ENCODE measurements around the gene PALM3.
A peak's percentile ranks its signal among the peaks of the same experiment; 100 is the strongest.

The PALM3 gene

GRCh38 chr19:14061751-14062557 is at the start of gene PALM3:
Gene PALM3, minus strand, starts transcription at chr19:14062076. Its CDS starts 96 bp downstream, at chr19:14061980.
- no peak for DNase-seq (ENCODE audit: low spot score)
- TF ChIP-seq CTCF (IDR thresholded peaks at IDR 0.05; ENCODE audit: extremely low read depth, missing control alignments): no peak

GRCh38 chr19:14111486-14111885 is 49.6 kb upstream of the PALM3 start:
- DNase-seq (ENCODE audit: low spot score): no peak

GRCh38 chr19:14110650-14111049 is 48.8 kb upstream of the PALM3 start:
- no peak for TF ChIP-seq CTCF (IDR thresholded peaks at IDR 0.05; ENCODE audit: extremely low read depth, missing control alignments)
- DNase-seq (ENCODE audit: low spot score): peak; percentile 9

More at GRCh38 chr19:14111486-14111885, 49.6 kb upstream of the PALM3 start:
- no peak for TF ChIP-seq CTCF (IDR thresholded peaks at IDR 0.05; ENCODE audit: extremely low read depth, missing control alignments)

- TF ChIP-seq CTCF (IDR thresholded peaks at IDR 0.05; ENCODE audit: extremely low read depth, missing control alignments): no peak
- DNase-seq (ENCODE audit: low spot score): no peak
Observed at GRCh38 chr19:14107581-14108461, 45.9 kb upstream of the PALM3 start.

GRCh38 chr19:14106840-14107239 is 45.0 kb upstream of the PALM3 start:
- no peak for TF ChIP-seq CTCF (IDR thresholded peaks at IDR 0.05; ENCODE audit: extremely low read depth, missing control alignments)
- no peak for DNase-seq (ENCODE audit: low spot score)

GRCh38 chr19:14105680-14106079 is 43.8 kb upstream of the PALM3 start:
- DNase-seq (ENCODE audit: low spot score): no peak
- TF ChIP-seq CTCF (IDR thresholded peaks at IDR 0.05; ENCODE audit: extremely low read depth, missing control alignments): no peak

- TF ChIP-seq CTCF (IDR thresholded peaks at IDR 0.05; ENCODE audit: extremely low read depth, missing control alignments): no peak
- DNase-seq (ENCODE audit: low spot score): no peak
Observed at GRCh38 chr19:14103310-14103709, 41.4 kb upstream of the PALM3 start.
